Stimulated activated CD4-positive, alpha-beta T cell treated with anti-CD3 and anti-CD28 coated beads, Interleukin-1b, Interleukin-23, amount 100 ng/mL, for 48 hours (primary cell): Measurements from ENCODE around the gene DOLK.
A peak's percentile ranks its signal among the peaks of the same experiment; 100 is the strongest.

Experiments
- DNase-seq: peaks from one replicate; pipeline ENCODE4 v3.0.0-alpha.2; 2020

The DOLK gene

DNA sequence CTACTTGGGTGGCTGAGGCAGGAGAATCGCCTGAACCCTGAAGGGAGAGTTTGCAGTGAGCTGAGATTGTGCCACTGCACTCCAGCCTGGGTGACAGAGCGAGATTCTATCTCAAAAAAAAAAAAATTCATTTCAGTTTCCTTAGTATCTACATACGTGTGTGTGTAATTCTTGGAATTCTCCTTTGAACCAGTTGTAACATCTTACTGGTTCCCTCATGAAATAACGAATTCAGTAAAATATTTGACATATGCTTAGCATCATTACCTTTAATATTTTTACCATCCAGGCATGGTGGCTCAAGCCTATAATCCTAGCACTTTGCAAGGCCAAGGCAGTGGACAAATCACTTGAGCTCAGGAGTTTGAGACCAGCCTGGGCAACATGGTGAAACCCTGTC is 17.8 kb downstream of the DOLK start:
- DNase-seq: no peak

DNA sequence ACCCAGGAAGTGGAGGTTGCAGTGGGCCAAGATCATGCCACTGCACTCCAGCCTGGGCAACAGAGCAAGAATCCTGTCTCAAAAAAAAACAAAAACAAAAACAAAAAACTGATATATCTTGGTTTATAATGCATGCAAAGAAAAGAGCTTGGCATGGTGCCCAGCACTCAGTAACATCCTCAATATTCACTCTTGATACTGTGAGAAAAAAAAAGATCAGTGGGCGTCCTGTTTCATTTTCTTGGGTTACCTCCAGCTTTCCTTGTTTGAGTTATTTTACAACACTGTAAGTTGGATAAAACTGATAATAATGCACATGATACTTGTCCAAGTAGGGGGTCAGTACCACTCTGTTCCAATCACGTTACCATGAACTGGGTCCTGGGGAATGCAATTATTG is 18.8 kb downstream of the DOLK start:
- no peak for DNase-seq

DNA sequence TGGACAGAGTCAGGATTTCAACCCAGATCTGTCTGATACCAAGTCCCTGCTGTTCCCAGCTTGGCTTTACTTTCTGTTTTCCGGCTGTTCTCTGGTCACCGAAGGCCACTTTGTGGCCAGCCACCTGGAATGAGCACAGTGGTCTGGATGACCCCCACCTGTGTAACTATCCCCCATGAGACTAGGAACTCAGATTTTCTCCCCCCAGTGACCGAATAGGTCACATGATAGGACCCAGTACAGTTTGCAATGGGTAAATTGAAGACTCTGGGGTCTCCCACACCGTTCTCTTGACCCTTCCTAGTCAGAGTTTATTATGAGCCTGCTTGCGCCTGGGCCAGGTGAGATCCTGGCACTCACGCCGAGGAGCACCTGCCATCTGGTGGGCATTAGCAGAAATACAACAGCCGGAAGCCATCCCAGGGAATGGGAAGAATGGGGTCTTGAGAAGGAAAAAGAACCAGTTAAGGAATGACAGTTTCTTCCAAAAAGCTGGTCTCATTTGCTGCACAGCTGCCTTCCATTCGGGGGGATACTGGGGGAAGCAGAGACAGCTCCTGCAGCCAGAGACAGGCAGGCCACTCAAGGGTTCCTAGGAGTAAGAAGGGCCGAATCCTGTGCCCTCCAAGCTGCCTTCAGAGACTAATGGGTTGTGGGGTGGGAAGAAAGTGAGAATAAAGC is 19.5 kb downstream of the DOLK start:
- peak; percentile 41 for DNase-seq

DNA sequence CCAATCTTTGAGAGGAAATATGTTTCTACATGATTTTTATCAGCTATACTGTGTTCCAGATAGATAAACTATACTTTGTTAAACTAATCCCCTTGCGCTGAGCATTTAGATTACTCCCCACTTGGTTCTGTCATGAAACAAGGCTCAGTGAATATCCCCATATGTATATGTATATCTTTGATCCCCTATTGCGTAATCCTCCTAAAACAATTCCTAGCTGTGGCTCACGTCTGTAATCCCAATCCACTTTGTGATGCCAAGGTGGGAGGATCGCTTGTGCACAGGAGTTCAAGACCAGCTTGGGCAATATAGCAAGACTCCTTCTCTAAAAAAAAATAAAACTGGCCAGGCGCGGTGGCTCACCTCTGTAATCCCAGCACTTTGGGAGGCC is 23.9 kb downstream of the DOLK start:
- DNase-seq: no peak

DNA sequence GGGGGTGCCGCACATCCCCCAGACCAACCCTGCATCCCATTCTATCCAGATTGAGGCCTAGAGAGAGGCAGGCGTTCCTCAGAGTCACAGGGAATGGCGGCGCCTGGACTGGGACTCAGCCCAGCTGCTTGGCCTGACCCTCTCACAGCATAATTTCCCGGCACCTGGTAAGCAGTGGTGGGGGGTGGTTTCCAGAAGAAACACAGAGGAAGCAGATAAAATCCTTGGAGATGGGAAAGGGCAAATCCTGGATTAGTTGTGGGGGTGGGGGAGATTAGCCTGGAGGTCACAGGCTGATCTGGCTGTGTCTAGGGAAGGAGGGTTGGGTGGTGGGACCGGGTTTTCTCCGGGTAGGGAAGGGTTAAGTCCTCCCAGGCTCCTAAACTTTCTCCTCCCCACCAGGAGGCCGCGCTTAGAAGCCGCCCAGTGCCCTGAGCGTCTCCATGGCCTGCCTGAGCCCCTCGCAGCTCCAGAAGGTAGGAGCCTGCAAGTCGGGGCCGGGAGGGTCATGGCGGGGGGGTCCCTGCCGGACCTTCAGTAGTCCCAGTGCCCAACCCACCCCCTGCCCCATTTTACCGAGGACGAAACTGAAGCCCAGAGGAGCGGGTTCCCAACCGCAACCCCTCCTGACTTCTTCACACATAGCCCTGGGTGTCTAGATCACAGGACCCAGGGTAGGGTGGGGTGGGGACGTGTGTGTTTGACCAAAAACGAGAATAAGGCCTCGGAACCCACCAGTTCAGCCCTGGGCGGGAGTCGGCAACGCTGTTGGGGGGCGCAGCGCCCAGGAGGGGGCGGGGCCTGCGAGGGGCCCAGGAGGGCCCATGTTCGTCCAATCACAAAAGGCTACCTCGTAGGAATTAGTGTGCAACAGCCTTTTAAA is 25.3 kb downstream of the DOLK start:
- no peak for DNase-seq

DNA sequence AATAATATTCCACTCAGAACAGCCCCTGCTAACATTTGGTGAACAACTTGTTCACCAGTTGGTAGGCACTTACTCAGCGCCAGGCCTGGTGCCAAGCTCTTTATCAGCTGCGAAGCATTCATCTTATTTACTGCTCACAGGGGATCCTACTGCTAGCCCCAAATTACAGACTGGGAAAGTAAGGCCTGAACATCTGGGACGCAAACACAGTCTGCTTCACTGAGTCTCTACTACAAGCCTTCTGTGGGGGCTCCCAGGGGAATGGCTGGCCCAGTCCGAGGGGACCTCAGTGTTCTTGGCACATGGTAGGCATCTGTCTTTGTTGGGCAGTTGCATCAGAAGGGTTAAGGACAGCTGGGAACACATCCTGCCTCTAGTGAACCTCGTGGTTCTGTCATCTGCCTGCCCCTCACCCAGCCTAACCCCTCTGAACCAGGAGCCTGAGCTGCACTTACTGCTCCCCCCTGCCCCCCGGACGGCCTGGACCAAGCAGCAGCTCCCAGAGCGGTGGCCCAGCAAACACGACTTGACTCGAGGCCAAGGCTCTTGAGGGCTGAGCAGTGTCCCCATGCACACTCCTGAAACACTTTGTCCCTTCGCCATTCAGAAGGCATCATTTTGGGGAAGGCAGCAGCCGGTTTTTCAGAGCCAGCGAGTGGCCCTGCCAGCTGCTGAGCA is 26.9 kb downstream of the DOLK start, which contains the start of gene PHYHD1:
Gene PHYHD1, plus strand, starts transcription at position 602 of the 678 bp plus-strand sequence. CDS start 1,342 bp downstream, outside the sequence.
- no peak for DNase-seq

DNA sequence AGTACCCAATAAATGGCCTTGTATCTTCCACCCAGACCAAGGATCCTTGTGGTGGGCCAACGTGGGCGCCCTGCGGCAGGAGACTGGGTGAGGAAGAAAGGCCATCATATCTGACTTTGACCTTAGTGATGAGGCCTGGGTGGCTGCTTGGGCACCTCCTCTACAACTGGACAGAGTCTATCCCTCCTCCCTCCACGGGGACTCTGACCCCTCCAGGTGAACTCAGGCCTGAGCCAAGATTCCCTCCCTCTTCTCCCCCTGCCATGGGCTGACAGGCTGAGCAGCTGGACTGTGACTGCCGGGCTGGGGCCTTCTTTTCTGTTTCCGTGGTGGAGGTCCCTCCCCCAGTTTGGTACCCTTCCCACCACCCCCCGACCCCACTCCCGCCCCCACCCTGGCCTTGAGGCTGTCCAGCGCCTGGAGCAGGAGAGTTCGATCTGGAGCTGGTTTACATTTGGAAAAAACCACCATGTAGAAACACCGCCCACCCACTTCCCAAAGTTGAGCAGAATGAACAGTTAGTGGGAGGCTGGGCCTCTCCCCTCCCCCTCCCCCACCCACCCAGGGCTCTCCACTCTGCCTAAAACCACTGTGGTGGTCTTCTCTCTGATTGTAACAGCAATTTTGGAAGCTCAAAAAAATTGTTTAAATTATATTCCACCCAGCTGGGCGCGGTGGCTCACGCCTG is 27.9 kb downstream of the DOLK start:
- DNase-seq: no peak

DNA sequence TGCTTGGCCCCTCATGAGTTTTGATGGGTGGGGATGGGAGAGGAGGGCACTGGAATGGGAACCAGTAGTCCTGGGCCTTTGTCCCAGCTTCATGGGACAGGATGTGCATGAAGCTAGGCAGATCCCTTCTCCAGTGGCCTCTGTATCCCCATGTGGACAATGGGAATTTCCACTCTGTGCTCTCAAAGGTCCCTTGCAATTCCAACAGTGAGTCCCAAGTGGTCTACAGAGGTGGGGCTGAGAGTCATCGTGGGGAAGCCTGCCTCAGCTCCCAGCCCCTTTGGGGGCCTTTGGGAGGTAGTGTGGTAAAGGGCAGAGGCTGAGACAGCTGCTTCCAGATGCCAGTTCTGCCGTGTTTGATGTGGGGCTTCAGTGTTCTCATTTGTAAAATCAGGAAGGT is 28.5 kb downstream of the DOLK start:
- no peak for DNase-seq

DNA sequence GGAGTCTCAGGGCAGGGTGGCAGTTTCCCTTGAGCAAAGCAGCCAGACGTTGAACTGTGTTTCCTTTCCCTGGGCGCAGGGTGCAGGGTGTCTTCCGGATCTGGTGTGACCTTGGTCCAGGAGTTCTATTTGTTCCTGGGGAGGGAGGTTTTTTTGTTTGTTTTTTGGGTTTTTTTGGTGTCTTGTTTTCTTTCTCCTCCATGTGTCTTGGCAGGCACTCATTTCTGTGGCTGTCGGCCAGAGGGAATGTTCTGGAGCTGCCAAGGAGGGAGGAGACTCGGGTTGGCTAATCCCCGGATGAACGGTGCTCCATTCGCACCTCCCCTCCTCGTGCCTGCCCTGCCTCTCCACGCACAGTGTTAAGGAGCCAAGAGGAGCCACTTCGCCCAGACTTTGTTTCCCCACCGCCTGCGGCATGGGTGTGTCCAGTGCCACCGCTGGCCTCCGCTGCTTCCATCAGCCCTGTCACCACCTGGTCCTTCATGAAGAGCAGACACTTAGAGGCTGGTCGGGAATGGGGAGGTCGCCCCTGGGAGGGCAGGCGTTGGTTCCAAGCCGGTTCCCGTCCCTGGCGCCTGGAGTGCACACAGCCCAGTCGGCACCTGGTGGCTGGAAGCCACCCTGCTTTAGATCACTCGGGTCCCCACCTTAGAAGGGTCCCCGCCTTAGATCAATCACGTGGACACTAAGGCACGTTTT is 30.1 kb downstream of the DOLK start:
- DNase-seq: no peak

DNA sequence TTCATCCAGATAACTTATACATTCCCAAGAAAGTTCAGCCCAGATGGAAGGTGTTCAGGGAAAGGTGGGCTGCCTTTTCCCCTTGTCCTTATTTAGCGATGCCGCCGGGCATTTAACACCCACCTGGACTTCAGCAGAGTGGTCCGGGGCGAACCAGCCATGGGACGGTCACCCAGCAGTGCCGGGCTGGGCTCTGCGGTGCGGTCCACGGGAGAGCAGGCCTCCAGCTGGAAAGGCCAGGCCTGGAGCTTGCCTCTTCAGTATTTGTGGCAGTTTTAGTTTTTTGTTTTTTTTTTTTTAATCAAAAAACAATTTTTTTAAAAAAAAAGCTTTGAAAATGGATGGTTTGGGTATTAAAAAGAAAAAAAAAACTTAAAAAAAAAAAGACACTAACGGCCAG is 30.7 kb downstream of the DOLK start:
- no peak for DNase-seq

DNA sequence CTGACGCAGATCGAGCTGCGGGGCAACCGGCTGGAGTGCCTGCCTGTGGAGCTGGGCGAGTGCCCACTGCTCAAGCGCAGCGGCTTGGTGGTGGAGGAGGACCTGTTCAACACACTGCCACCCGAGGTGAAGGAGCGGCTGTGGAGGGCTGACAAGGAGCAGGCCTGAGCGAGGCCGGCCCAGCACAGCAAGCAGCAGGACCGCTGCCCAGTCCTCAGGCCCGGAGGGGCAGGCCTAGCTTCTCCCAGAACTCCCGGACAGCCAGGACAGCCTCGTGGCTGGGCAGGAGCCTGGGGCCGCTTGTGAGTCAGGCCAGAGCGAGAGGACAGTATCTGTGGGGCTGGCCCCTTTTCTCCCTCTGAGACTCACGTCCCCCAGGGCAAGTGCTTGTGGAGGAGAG is 31.2 kb downstream of the DOLK start:
- no peak for DNase-seq

DNA sequence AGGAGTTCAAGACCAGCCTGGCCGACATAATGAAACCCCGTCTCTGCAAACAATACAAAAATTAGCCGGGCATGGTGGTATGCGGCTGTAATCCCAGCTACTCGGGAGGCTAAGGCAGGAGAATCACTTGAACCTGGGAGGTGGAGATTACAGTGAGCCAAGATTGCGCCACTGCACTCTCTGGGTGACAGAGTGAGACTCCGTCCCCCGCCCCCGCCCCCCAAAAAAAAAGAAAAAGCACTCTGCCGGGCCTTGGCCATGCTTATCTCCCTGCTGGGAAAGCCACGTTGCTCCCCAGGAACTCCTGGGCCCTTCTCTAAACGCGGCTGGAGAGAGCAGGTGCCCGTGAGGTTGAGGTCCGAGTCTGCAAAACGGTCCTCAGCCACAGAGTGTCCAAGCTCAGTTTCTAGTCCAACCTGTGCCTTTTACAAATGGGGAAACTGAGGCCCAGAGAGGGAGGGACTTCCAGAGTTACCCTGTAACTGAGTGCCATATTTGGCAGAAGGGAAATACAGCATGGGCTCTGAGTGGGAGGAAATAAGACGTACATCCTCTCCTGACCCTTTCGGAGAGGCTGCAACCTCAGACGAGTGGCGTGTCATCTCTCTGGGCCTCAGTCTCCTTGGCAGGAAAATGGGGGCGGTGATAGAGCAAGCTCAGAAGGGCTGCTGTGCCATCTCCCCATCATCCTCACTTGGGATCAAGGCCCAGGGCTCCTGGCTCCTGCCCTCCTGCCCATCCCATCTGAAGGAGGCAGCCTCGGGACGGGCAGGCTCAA is 33.2 kb downstream of the DOLK start:
- DNase-seq: no peak

DNA sequence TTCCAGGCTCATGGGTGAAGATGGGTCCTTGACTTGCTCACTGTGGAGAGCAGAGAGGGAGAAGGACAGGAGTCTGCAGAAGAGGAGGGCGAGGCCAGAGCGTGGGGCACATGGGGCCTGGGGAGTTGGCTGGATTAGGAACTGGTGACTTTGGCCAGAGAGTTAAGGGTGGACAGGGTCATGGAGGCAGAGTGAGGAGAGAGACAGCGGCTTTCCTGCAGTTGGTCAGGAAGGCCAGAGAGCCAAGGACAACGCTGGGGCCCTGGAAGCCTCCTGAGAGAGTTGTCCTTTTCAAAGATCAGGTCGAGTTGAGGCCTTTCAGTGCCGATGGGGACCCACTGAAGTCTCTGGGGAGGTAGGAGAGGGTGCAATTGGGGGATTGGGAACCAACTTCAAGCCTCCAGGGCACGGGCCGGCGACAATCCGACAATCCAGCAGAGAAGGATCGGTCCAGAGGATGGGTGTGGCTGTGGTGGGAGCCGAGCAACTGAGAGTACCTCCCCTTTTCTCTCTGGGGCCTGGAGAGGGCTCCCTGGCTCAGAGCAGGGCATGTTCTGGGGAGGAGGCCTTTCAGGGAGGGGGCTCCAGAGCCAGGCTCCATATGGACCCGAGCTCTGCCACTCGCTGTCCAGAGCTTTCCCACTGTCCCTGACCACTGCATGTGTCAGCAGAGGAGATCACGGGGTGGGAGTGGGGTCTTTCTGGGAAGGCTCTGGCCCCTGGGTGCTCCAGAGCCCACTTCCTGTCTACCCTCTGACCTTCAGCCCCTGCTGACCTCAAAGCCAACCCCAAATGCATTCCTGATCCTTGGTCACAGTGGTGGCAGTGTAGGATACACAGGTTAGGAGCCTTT is 34.1 kb downstream of the DOLK start:
- no peak for DNase-seq

DNA sequence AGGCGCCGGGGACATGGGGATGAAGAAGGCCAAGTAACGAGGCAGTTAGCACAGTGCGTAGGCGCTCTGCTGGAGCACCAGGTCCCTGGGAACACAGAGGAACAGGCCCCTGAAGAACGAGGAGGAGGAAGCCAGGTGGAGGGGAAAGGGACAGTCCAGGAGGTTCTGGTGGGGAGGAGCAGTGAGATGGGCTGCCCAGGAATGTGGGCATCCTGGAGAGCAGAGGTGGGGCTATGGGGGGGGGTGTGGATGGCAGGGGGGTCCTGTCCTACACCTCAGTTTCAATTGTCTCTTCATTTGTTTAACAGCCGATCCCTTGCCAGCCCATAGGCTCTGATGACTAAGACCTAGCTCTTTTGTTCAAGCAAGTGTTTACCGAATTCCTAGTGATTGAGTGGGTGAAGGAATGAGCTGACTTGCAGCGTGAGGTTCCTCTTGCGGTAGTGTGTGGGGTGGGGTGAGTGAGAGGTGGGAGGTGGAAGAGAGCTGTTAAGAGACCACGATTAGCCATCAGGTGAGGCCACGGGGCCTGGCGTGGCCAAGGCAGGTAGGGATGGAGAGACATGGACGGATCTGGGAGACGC is 35.0 kb downstream of the DOLK start:
- DNase-seq: peak; percentile 39

DNA sequence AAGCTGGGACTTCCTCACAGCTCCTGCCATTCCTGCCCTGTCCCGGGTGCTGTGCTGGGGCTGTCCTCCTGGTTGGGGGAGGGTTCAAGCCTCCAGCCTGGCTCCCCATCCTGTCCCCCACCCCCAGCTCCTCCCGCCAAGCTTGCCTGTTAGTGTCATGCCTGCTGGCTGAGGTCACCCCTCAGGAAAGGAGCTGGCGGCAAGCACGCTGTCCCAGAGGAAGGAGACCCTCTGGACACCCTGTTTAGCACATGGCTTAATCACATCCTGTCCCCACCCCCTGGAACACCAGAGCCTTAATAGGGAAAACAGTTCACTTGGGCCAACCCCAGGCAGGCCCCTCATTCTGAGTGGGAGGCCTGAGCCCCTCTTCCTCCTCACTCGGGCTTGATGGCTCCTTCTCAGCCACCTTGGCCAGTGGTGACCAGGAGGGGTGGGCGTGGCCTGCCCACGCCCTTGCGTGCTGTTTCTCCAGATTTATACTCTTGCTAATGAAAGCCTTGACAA is 35.8 kb downstream of the DOLK start:
- DNase-seq: no peak

DNA sequence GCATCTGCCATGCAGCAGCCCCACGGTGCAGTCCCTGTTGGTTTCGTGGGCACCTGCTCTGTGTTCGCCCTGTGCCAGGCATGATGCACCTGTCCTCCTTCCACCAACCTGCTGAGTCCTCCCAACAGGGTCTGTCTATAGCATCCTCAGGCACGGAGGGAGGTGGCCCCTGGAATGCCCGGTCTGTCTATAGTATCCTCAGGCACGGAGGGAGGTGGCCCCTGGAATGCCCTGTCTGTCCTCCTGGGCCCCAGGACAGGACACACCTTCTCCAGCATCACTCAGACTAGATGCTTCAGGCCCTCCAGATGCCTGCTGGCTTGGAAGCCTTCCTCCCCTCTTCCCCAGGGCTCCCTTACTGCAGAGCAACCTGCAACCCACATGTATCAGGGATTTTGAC is 36.5 kb downstream of the DOLK start:
- no peak for DNase-seq

DNA sequence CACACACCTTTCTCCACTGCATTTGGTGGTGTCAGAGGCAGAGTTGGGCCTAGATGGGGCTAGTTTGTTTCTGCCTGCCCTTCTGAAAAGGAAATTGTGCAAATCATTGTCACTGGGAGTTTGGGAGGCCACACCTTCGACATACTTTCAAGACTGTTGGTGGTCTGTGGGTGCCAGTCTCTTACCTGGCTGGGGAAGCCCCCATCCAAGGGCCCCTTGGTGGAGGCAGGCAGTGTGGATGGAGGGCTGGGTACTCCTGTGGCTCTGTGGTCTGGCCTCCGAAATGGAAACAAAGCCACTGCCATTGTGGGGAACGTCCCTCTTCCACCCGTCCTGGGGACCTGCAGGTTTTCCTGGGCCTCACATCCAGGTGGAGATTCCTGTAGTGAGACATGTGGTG is 37.5 kb downstream of the DOLK start:
- DNase-seq: no peak

DNA sequence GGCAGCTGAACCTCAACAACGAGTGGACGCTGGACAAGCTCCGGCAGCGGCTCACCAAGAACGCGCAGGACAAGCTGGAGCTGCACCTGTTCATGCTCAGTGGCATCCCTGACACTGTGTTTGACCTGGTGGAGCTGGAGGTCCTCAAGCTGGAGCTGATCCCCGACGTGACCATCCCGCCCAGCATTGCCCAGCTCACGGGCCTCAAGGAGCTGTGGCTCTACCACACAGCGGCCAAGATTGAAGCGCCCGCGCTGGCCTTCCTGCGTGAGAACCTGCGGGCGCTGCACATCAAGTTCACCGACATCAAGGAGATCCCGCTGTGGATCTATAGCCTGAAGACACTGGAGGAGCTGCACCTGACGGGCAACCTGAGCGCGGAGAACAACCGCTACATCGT is 39.0 kb downstream of the DOLK start:
- DNase-seq: no peak

DNA sequence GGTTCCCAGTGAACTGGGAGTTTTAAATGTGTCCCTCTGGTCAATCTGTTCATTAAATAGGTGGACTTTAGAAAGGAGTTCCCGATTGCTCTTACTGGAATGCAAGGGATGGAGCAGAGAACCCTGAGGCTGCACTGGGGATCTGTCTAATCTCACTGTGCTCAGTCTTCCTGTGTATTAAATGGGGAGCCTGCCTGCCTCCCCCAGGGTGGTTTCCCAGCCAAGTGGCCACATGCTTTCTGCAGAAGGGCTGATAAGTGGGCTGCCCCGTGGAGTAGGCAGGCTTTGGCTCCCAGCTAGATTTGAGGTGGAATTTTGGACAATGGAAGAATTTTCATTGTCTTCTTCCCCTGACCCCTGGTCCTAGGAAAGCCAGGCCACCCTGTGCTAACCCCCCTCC is 40.7 kb downstream of the DOLK start:
- DNase-seq: no peak

DNA sequence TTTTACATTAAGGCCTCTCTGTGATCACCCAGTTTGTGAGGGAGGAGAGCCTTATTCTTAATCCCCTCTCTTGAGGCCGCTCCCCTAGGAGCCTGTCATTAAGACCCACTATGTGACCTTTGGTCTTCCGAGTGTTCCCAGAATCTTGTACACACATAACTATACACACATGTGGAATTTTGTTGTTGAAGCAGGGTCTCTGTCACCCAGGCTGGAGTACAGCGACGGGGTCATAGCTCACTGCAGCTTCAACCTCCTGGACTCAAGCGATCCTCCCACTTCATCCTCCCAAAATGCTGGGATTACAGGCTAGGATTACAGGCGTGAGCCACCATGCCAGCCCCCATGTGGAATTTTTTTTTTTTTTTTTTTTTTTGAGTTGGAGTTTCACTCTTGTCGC is 41.4 kb downstream of the DOLK start:
- DNase-seq: no peak
